Upper lobe of left lung (tissue), 6 donors: ENCODE measurements around the gene PDSS2. TPM values are rescaled to one million over a fixed set of nuclear protein-coding genes. Genes with fewer than 3 reads are reported as not detected.

Experiments used
- ATAC-seq, 2 donors: fragments of 200-7000 bp; cut with Tn5 transposase; one replicate each; pipeline ENCODE4 v1.9.1; 2022; ENCODE audit warnings: mild to moderate bottlenecking in 2 of 2, moderate library complexity in 2 of 2; ENCODE audit not compliant: low FRiP score in 2 of 2
- DNase-seq, 2 donors: peaks; one replicate each; pipeline ENCODE4 v3.0.0-alpha.2; 2019 to 2020
- H3K27ac ChIP-seq, 4 donors: fragments of 200-600 bp; sonication (generic); one replicate each; pipeline ENCODE4 v1.5.1; 2016 to 2019
- H3K27me3 ChIP-seq, 4 donors: fragments of 200-600 bp; sonication (generic); one replicate each; pipeline ENCODE4 v1.5.1; 2017 to 2019
- H3K36me3 ChIP-seq, 4 donors: fragments of 200-600 bp; sonication (generic); one replicate each; pipeline ENCODE4 v1.5.1; 2016 to 2019
- H3K4me1 ChIP-seq, 4 donors: fragments of 200-600 bp; sonication (generic); one replicate each; pipeline ENCODE4 v1.5.1; 2018 to 2019
- H3K4me3 ChIP-seq, 4 donors: fragments of 200-600 bp; sonication (generic); one replicate each; pipeline ENCODE4 v1.5.1; 2017 to 2019; ENCODE audit warnings: mild to moderate bottlenecking in 2 of 4, moderate library complexity in 1 of 4
- H3K9me3 ChIP-seq, 4 donors: fragments of 200-600 bp; sonication (generic); one replicate each; pipeline ENCODE4 v1.5.1; 2018 to 2019
- EP300 ChIP-seq, 4 donors: sonication (generic); formaldehyde crosslinking; IDR thresholded peaks; one replicate each; pipeline ENCODE4 v1.5.1; 2017; ENCODE audit warnings: antibody characterized with exemption in 4 of 4, control low read depth in 2 of 4
- POLR2A ChIP-seq, 4 donors: fragments of 450-650 bp; IDR thresholded peaks; one replicate each; pipeline ENCODE4 v1.5.1; 2016 to 2017; ENCODE audit warnings: antibody characterized with exemption in 4 of 4, mild to moderate bottlenecking in 2 of 4
- POLR2AphosphoS5 ChIP-seq, 2 donors: sonication (generic); formaldehyde crosslinking; IDR thresholded peaks; one replicate each; pipeline ENCODE4 v1.5.1; 2017; ENCODE audit warnings: antibody characterized with exemption in 2 of 2
- WGBS, 2 donors: methylation state at CpG; one replicate each; pipeline ENCODE4 v1.1.5; 2017 to 2018; 5-methylcytosine and 5-hydroxymethylcytosine counted together
- total RNA-seq, 6 donors: library from RNA; depleted of rRNA in 4 of 6; stranded (reverse); fragments of >200 nt in 4 of 6; gene quantifications; one replicate each; pipeline versions ENCODE4 v1.1.0 to v1.2.1, GENCODE V29; 2016 to 2021
- TF ChIP-seq, protein P1 (sequence below), 6 experiments: fragments of 450-650 bp in 4 of 6; fragments of 200-600 bp in 2 of 6; sonication (generic) in 2 of 6; IDR thresholded peaks; one replicate each; pipeline ENCODE4 v1.5.1; 2016 to 2019; ENCODE audit warnings: antibody characterized with exemption in 6 of 6
- donor health status: DM: no; HTN: no; CAD: no; lungs with moderate emphysema.
- donor health status: DM: no; HTN: yes; CAD: no; lungs with severe emphysema.

PDSS2 gene
- total RNA-seq, 6 donors from 2014 or later = 5.1 to 20.9 (median 15.0) TPM

DNA sequence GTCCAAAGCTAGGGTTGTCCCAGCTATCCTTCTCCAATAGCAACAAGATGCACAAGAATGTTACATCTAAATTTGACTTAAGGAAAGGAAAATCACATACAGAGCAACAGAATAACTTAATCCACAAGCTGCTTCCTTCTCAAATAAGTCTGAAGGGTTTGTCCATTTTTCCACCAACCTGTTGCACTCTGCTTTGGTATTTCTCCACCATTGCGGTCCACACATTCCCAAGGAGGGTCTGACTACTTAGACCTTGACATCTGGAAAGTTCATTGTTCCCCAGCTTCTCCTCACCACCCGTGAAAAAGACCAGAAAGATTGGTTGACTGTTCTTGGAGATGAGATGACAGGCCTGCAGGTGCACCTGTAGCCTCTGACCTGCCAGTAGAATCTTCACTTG, 72.5 kb downstream of the PDSS2 start:
- Histone ChIP-seq H3K36me3 (no peaks in the 10 kb centered on the region), H3K27me3 (no peaks in the 10 kb centered on the region), H3K27ac (no peak overlapping the region), H3K9me3 (no peaks in the 10 kb centered on the region), H3K4me3 (no peak overlapping the region), H3K4me1 (no peaks in the 10 kb centered on the region)
- TF ChIP-seq, protein P1, sequence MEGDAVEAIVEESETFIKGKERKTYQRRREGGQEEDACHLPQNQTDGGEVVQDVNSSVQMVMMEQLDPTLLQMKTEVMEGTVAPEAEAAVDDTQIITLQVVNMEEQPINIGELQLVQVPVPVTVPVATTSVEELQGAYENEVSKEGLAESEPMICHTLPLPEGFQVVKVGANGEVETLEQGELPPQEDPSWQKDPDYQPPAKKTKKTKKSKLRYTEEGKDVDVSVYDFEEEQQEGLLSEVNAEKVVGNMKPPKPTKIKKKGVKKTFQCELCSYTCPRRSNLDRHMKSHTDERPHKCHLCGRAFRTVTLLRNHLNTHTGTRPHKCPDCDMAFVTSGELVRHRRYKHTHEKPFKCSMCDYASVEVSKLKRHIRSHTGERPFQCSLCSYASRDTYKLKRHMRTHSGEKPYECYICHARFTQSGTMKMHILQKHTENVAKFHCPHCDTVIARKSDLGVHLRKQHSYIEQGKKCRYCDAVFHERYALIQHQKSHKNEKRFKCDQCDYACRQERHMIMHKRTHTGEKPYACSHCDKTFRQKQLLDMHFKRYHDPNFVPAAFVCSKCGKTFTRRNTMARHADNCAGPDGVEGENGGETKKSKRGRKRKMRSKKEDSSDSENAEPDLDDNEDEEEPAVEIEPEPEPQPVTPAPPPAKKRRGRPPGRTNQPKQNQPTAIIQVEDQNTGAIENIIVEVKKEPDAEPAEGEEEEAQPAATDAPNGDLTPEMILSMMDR (IDR thresholded peaks at IDR 0.05) = no peak
- TF ChIP-seq POLR2AphosphoS5 (IDR thresholded peaks at IDR 0.05) (no peak), POLR2A (IDR thresholded peaks at IDR 0.05) (no peak), EP300 (IDR thresholded peaks at IDR 0.05) (no peak)
- DNase-seq (no peak), ATAC-seq (no peak)
- WGBS, 2 donors = 93 to 95% methylated on average over 2 of the region's 2 CpGs

DNA sequence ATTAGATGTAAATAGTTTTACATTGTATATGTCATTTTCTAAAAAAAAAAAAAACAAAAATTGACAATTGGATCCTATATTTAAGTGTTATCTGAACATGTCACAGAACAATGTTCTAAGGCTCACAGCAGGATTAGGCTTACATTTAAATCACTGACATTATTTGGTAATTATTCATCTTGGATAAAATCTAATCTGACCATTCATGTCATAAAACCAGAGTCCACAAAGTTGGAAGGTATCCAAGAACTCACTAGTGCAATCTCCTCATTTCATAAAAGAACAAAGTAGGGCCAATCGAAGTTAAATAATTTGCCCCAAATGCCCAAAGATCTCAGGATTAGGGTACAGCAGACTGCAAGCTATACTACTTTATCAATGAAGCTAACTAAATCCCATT, 73.0 kb downstream of the PDSS2 start:
- ATAC-seq (no peak), DNase-seq (no peak)
- Histone ChIP-seq H3K9me3 (no peaks in the 10 kb centered on the region), H3K27me3 (no peaks in the 10 kb centered on the region), H3K27ac (no peak overlapping the region), H3K4me1 (no peaks in the 10 kb centered on the region), H3K36me3 (no peaks in the 10 kb centered on the region), H3K4me3 (no peak overlapping the region)
- 56 to 70% methylated on average over 1 of the region's 1 CpG for WGBS, 2 donors
- TF ChIP-seq EP300 (IDR thresholded peaks at IDR 0.05) (no peak), POLR2A (IDR thresholded peaks at IDR 0.05) (no peak), POLR2AphosphoS5 (IDR thresholded peaks at IDR 0.05) (no peak)
- TF ChIP-seq, protein P1 (IDR thresholded peaks at IDR 0.05) = no peak

DNA sequence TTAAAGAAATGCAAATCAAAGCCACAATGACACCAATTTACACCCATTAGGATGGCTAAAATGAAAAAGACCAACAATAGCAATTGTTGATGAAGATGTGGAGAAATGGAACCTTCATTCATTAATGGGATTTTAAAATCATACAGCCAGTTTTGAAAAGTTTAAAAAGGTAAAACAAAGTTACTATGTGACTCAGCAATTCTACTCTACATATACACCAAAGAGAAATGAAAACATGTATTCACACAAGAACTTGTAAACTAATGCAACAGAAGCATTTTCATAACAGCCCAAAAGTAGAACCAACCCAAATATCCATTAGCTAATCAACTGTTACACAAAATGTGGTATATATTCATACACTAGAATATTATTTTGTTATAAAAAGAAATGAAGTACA, 75.7 kb downstream of the PDSS2 start:
- ATAC-seq (no peak), DNase-seq (no peak)
- Histone ChIP-seq H3K4me1 (no peaks in the 10 kb centered on the region), H3K27me3 (no peaks in the 10 kb centered on the region), H3K9me3 (no peaks in the 10 kb centered on the region), H3K4me3 (no peak overlapping the region), H3K36me3 (no peaks in the 10 kb centered on the region), H3K27ac (no peak overlapping the region)
- TF ChIP-seq, protein P1 (IDR thresholded peaks at IDR 0.05) = no peak
- no peak for TF ChIP-seq POLR2AphosphoS5 (IDR thresholded peaks at IDR 0.05)
- no peak for TF ChIP-seq POLR2A (IDR thresholded peaks at IDR 0.05)
- TF ChIP-seq EP300 (IDR thresholded peaks at IDR 0.05) = no peak

DNA sequence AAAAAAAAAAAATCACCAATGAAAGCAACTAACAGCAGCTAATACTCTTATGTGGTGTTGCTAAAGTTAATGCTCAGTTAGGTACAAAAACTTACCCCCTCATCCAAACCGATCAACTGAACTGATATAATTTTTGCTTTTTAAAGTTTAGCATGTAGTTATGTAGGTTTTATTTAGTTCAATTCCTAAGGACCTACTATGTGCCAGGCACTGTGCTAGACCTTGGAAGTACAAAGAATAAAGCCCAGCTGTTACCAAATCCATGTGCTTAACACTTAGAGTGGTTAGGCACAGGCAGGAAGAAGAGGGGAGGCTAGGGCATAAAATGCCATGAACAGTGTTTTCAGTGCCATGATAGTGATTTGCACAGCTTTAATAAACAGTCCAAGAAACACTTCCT, 85.1 kb downstream of the PDSS2 start:
- no peak for TF ChIP-seq POLR2AphosphoS5 (IDR thresholded peaks at IDR 0.05)
- TF ChIP-seq, protein P1 (IDR thresholded peaks at IDR 0.05) = no peak
- TF ChIP-seq POLR2A (IDR thresholded peaks at IDR 0.05) = no peak
- no peak for TF ChIP-seq EP300 (IDR thresholded peaks at IDR 0.05)
- WGBS, 2 donors = 88 to 94% methylated on average over 1 of the region's 1 CpG
- no peak for ATAC-seq

DNA sequence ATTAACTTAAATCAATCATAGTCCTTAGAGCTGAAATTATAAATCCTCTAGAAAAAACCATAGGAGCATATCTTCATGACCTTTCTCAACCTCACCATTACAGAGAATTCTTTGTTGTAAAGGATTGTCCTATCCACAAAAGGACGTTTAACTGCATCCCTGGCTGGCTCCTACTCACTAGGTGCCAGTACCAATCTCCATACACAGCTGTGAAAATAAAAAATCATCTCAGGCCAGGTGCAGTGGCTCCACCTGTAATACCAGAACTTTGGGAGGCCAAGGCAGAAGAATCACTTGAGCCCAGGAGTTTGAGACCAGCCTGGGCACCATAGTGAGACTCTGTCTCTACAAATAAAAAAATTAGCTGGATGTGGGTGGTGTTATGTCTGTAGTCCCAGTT, 89.9 kb downstream of the PDSS2 start:
- H3K4me3 ChIP-seq = no peak overlapping the region
- ATAC-seq = no peak
- H3K27me3 ChIP-seq = no peaks in the 10 kb centered on the region
- H3K36me3 ChIP-seq = no peaks in the 10 kb centered on the region
- no peak overlapping the region for H3K27ac ChIP-seq
- WGBS, 2 donors = 71 to 72% methylated on average over 1 of the region's 1 CpG
- H3K9me3 ChIP-seq = no peaks in the 10 kb centered on the region
- TF ChIP-seq POLR2AphosphoS5 (IDR thresholded peaks at IDR 0.05) = no peak
- TF ChIP-seq, protein P1 (IDR thresholded peaks at IDR 0.05) = no peak
- TF ChIP-seq POLR2A (IDR thresholded peaks at IDR 0.05) = no peak
- no peak for TF ChIP-seq EP300 (IDR thresholded peaks at IDR 0.05)
- no peak for DNase-seq
- H3K4me1 ChIP-seq = no peaks in the 10 kb centered on the region

More for the DNA sequence above, 85.1 kb downstream of the PDSS2 start:
- no peaks in the 10 kb centered on the region for H3K36me3 ChIP-seq
- H3K4me3 ChIP-seq = no peak overlapping the region
- H3K4me1 ChIP-seq = no peaks in the 10 kb centered on the region
- no peak overlapping the region for H3K27ac ChIP-seq
- DNase-seq = no peak
- H3K9me3 ChIP-seq = no peaks in the 10 kb centered on the region
- H3K27me3 ChIP-seq = no peaks in the 10 kb centered on the region
